Heart right ventricle (tissue), 16 donors: ENCODE measurements around the gene LRRC43. TPM values are rescaled to one million over a fixed set of nuclear protein-coding genes. Genes with fewer than 3 reads are reported as not detected.

Experiments
- ATAC-seq, 8 donors: fragments of 200-7000 bp; cut with Tn5 transposase; one replicate each; pipeline ENCODE4 v1.9.1; 2020; ENCODE audit warnings: mild to moderate bottlenecking in 8 of 8, moderate library complexity in 8 of 8, moderate number of reproducible peaks in 1 of 8
- DNase-seq, 2 donors: peaks; one replicate each; pipeline ENCODE4 v3.0.0-alpha.2; 2020
- H3K27ac ChIP-seq, 10 donors: fragments of 200-600 bp; sonication (generic) in 2 of 10; one replicate each; pipeline versions ENCODE4 v1.5.0 to v1.8.0; 2020 to 2022; ENCODE audit warnings: mild to moderate bottlenecking in 3 of 10
- H3K27me3 ChIP-seq, 7 donors: fragments of 200-600 bp; one replicate each; pipeline ENCODE4 v1.8.0; 2021 to 2022; ENCODE audit warnings: mild to moderate bottlenecking in 2 of 7
- H3K36me3 ChIP-seq, 9 donors: fragments of 200-600 bp; sonication (generic) in 1 of 9; one replicate each; pipeline versions ENCODE4 v1.5.0 to v1.8.0; 2020 to 2022; ENCODE audit warnings: mild to moderate bottlenecking in 2 of 9
- H3K4me1 ChIP-seq, 9 donors: fragments of 200-600 bp; sonication (generic) in 1 of 9; one replicate each; pipeline versions ENCODE4 v1.5.0 to v1.8.0; 2020 to 2022; ENCODE audit warnings: mild to moderate bottlenecking in 4 of 9
- H3K4me3 ChIP-seq, 10 donors: fragments of 200-600 bp; sonication (generic) in 2 of 10; one replicate each; pipeline versions ENCODE4 v1.5.0 to v1.8.0; 2020 to 2022; ENCODE audit warnings: mild to moderate bottlenecking in 7 of 10, moderate library complexity in 2 of 10
- H3K9me3 ChIP-seq, 11 donors: fragments of 200-600 bp in 10 of 11; sonication (generic) in 2 of 11; one replicate each; pipeline versions ENCODE4 v1.5.0 to v1.8.0; 2013 to 2022; ENCODE audit warnings: mild to moderate bottlenecking in 2 of 11, control low read depth in 1 of 11, moderate library complexity in 1 of 11
- WGBS, 2 donors: extraction: QIAGEN DNeasy Blood & Tissue Kit; methylation state at CpG; one replicate each; pipeline ENCODE4 v1.1.7; 2013; ENCODE audit warnings: inconsistent platforms in 1 of 2; 5-methylcytosine and 5-hydroxymethylcytosine counted together
- intact Hi-C, 10 donors: fragments of 100-400 bp; cut with DNase I; formaldehyde crosslinking; loops; one replicate each; pipeline versions ENCODE4 v1.11.1 to v1.14.2; 2022
- polyA plus RNA-seq, 2 donors: library from polyadenylated mRNA; stranded (reverse); fragments of 200-250 nt; gene quantifications; one replicate each; pipeline ENCODE4 v1.2.3, GENCODE V29; 2013
- total RNA-seq, 10 donors: library from RNA; stranded (reverse); fragmentation: NEBNext Ultra II Directional in 3 of 10; extraction: Animal tissue kit (Norgen Biotek cat#: 25700) in 3 of 10; gene quantifications; one replicate each; pipeline versions ENCODE4 v1.2.1 to v1.2.4, GENCODE V29; 2021 to 2023
- TF ChIP-seq, protein P1 (sequence below), 9 donors: fragments of 200-600 bp; sonication (generic) in 2 of 9; IDR thresholded peaks; one replicate each; pipeline versions ENCODE4 v1.5.0 to v1.8.0; 2021 to 2022; ENCODE audit warnings: antibody characterized with exemption in 9 of 9, mild to moderate bottlenecking in 5 of 9, moderate library complexity in 1 of 9
- donor health status: Arrhythmogenic right ventricular cardiomyopathy.
- donor health status: ischemic (EF 13 %, LVEDD 7.1; RV severe dilation, severe dysfunction).
- donor health status: healthy with polysubstance abuse.
- donor health status: DM: no; HTN: yes; CAD: no.
- donor health status: DM: no; HTN: no; CAD: no.
- donor health status: ischemic (EF 25% LVEDD 6.9; RV normal size, moderate dysfunction).
- donor health status: ischemic (EF 25% LVEDD 5.7; RV mildly dilated, moderate dysfunction).
- donor health status: healthy.
- donor health status: DM: yes; HTN: yes; CAD: no.
- donor health status: Ischemic cardiomyopathy.
- donor health status: ischemic (EF 35%, LVEDD 5.7; RV mildly dilated, moderate dysfunction).
- donor health status: nonischemic (EF 11% LVEDD 7.7; RV severe dilation, severe dysfunction).
- donor health status: DM: yes; HTN: yes; CAD: no.
- donor health status: PGD.
- donor health status: ischemic (EF 29% LVEDD 5.4; RV normal size, mild dysfunction).
- donor health status: nonischemic (EF 23%, LVEDD 6.1; RV moderate dilation, normal function).

LRRC43 gene
- total and polyA plus RNA-seq, 12 donors, result 0.07 to 1.6 (median 0.72) TPM; not detected in 2

DNA sequence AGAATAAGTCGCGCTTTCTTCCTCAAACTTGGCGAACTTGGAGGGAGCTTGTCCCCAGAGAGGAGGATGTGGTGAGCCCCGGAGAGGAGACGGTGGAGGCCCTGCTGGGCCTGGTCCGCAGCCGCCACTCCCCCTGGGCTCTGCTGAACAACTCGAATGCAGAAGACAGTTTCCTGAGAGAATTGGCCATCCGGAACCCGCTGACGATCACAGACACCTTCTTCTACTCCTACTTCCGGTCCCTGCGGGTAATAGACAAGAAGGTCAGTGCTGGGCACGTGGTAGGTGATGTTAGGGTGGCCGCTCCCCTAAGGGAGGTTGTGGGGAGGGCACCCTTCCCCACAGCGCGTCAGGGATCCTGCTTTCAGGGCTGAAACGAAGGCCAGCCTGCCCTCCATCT is 1.6 kb downstream of the LRRC43 start:
- DNase-seq (no peak), ATAC-seq (no peak)
- intact Hi-C loops, result loop anchor here in 1 of 10 donors (10.0 kb wide), 1 partner anchor 130 kb away; no protein-coding TSS in a partner anchor
- Histone ChIP-seq H3K27me3 (peaks cover 0 to 20% (median 3%) of the 10 kb centered on the region in 7 donors), H3K36me3 (no peaks in the 10 kb centered on the region), H3K4me1 (peaks cover 0 to 17% (median 0%) of the 10 kb centered on the region in 9 donors), H3K4me3 (no peak overlapping the region), H3K27ac (no peak overlapping the region), H3K9me3 (no peaks in the 10 kb centered on the region)
- TF ChIP-seq, protein P1, sequence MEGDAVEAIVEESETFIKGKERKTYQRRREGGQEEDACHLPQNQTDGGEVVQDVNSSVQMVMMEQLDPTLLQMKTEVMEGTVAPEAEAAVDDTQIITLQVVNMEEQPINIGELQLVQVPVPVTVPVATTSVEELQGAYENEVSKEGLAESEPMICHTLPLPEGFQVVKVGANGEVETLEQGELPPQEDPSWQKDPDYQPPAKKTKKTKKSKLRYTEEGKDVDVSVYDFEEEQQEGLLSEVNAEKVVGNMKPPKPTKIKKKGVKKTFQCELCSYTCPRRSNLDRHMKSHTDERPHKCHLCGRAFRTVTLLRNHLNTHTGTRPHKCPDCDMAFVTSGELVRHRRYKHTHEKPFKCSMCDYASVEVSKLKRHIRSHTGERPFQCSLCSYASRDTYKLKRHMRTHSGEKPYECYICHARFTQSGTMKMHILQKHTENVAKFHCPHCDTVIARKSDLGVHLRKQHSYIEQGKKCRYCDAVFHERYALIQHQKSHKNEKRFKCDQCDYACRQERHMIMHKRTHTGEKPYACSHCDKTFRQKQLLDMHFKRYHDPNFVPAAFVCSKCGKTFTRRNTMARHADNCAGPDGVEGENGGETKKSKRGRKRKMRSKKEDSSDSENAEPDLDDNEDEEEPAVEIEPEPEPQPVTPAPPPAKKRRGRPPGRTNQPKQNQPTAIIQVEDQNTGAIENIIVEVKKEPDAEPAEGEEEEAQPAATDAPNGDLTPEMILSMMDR (IDR thresholded peaks at IDR 0.05), result no peak
- 77% methylated on average over 18 of the region's 18 CpGs for WGBS, 2 donors

DNA sequence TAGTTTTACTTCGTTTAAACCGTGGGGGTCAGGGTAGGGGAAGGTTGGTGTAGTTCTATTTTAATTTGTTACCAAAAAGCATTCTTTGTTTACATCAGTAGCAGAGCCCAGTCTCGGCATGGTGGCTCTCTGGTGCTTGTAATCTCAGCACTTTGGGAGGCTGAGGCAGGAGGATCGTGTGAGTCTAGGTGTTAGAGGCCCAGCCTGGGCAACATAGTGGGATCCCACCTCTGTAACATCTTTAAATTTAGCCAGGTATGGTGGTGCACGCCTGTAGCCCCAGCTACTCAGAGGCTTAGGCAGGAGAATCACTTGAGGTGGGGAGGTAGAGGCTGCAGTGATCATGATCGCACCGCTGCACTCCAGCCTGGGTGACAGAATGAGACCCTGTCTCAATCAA is 2.2 kb downstream of the LRRC43 start:
- Histone ChIP-seq H3K27me3 (peaks cover 0 to 20% (median 3%) of the 10 kb centered on the region in 7 donors), H3K9me3 (no peaks in the 10 kb centered on the region), H3K27ac (no peak overlapping the region), H3K4me3 (no peak overlapping the region), H3K36me3 (no peaks in the 10 kb centered on the region), H3K4me1 (peaks cover 0 to 17% (median 0%) of the 10 kb centered on the region in 9 donors)
- TF ChIP-seq, protein P1 (IDR thresholded peaks at IDR 0.05), result no peak
- ATAC-seq (no peak), DNase-seq (no peak)
- intact Hi-C loops, result loop anchor here in 1 of 10 donors (10.0 kb wide), 1 partner anchor 130 kb away; no protein-coding TSS in a partner anchor
- WGBS, 2 donors, result 90 to 94% methylated on average over 7 of the region's 7 CpGs

DNA sequence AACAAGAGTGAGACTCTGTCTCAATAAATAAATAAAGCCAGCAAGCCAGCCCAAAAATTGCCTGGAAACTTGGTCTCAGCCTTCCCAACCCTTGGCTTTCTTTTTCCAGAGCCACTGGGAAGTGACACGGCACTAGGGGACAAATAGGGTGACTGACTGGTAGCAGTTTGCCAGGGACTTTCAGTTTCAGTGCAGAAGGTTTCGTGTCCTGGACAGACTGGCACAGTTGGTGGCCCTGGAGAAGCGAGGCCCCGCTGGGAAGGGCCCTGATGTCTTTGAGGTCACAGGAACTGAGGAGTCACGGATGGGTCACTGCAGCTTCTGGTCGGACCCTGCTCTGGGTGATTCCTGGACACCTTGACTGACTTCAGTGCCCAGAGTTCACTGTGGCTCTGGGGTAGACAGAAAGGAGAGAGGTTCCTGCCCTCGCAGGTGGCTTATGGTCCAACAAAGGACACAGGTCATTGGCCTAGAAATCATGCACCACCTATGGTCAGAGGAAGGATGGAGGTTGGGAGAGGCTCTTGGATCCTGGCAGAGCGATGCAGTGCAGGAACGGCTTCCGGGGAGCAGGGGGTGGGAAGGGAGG is 2.7 kb downstream of the LRRC43 start:
- Histone ChIP-seq H3K27me3 (peaks cover 0 to 20% (median 3%) of the 10 kb centered on the region in 7 donors), H3K4me1 (peaks cover 0 to 17% (median 0%) of the 10 kb centered on the region in 9 donors), H3K36me3 (no peaks in the 10 kb centered on the region), H3K4me3 (no peak overlapping the region), H3K27ac (no peak overlapping the region), H3K9me3 (no peaks in the 10 kb centered on the region)
- 82 to 87% methylated on average over 10 of the region's 10 CpGs for WGBS, 2 donors
- TF ChIP-seq, protein P1 (IDR thresholded peaks at IDR 0.05), result no peak
- intact Hi-C loops, result loop anchor here in 1 of 10 donors (10.0 kb wide), 1 partner anchor 131 kb away; no protein-coding TSS in a partner anchor
- no peak for DNase-seq
- no peak for ATAC-seq

DNA sequence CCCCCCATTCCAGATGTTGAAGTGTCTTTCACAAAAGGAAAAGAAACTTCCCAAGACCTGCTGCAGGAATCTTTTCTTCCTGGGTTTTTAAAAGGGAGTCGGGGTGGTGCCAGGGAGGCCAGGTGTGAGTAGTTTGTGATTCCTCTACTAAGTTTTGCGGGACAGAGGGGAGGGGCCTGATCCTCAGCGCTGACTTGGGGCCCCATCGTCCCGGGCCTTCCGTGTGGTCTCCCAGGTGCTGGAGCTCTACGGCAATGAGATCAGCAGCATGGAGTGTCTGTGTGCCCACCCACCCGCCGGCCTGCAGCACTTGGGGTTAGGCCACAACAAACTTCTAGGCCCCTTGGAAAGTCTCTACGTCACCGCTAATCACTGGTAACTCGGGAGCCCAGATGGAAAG is 4.5 kb downstream of the LRRC43 start:
- no peaks in the 10 kb centered on the region for H3K36me3 ChIP-seq
- WGBS, 2 donors, result 77 to 78% methylated on average over 12 of the region's 12 CpGs
- no peak overlapping the region for H3K4me3 ChIP-seq
- ATAC-seq, result no peak
- H3K4me1 ChIP-seq, result peaks cover 0 to 17% (median 0%) of the 10 kb centered on the region in 9 donors
- TF ChIP-seq, protein P1 (IDR thresholded peaks at IDR 0.05), result no peak
- intact Hi-C loops, result loop anchor here in 1 of 10 donors (10.0 kb wide), 1 partner anchor 133 kb away; no protein-coding TSS in a partner anchor
- no peak for DNase-seq
- no peak overlapping the region for H3K27ac ChIP-seq
- peaks cover 0 to 14% (median 3%) of the 10 kb centered on the region in 7 donors for H3K27me3 ChIP-seq
- H3K9me3 ChIP-seq, result no peaks in the 10 kb centered on the region
